Measurements from ENCODE around the gene ATP12A. TPM values are rescaled to one million over a fixed set of nuclear protein-coding genes. Genes with fewer than 3 reads are reported as not detected.

ATP12A gene
- total RNA-seq, 4 donors from 2014 or later: 0.27 to 40.0 (median 5.3) TPM

DNA sequence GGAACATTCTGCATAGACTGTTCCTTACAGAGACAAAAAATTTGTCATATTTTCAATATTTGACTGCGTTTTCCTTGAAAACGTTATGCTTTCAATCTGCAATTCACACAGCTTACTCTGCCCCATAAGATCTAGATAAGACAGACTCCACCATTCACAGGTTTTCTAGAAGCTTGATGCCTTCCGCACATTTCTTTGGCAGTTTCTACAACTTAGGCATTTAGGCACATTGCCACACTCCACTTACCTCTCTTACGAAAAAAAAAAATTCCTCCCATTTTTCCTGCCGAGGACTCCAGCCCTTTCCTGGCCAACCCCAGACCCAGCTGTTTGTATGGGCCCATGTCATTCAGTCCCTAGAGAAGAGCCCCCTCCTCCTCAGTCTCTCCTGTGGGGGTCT lies 11.2 kb downstream of the ATP12A start:
- H3K4me3 ChIP-seq (ENCODE audit: low read depth, poor library complexity, severe bottlenecking): no peak overlapping the region
- DNase-seq (ENCODE audit: low spot score in 2 of 2): no peak
- TF ChIP-seq, protein P1, sequence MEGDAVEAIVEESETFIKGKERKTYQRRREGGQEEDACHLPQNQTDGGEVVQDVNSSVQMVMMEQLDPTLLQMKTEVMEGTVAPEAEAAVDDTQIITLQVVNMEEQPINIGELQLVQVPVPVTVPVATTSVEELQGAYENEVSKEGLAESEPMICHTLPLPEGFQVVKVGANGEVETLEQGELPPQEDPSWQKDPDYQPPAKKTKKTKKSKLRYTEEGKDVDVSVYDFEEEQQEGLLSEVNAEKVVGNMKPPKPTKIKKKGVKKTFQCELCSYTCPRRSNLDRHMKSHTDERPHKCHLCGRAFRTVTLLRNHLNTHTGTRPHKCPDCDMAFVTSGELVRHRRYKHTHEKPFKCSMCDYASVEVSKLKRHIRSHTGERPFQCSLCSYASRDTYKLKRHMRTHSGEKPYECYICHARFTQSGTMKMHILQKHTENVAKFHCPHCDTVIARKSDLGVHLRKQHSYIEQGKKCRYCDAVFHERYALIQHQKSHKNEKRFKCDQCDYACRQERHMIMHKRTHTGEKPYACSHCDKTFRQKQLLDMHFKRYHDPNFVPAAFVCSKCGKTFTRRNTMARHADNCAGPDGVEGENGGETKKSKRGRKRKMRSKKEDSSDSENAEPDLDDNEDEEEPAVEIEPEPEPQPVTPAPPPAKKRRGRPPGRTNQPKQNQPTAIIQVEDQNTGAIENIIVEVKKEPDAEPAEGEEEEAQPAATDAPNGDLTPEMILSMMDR (IDR thresholded peaks at IDR 0.05): no peak
- no peak for TF ChIP-seq POLR2A (IDR thresholded peaks at IDR 0.05)
- intact Hi-C loops (cut with DNase I; ENCODE audit: low total_unique reads): no loop called here
- WGBS, 2 donors: 66 to 72% methylated on average over 5 of the region's 5 CpGs

- 61 to 63% methylated on average over 3 to 4 of the region's 4 CpGs for WGBS, 2 donors
- intact Hi-C loops (cut with DNase I; ENCODE audit: low total_unique reads): no loop called here
These were observed 12.4 kb downstream of the ATP12A start for GRCh38 chr13:24692561-24692960.

GRCh38 chr13:24693862-24694471 lies 13.8 kb downstream of the ATP12A start:
- 31 to 32% methylated on average over 17 of the region's 17 CpGs for WGBS, 2 donors
- no peak for DNase-seq (ENCODE audit: low spot score in 2 of 2)
- TF ChIP-seq POLR2A (IDR thresholded peaks at IDR 0.05): no peak
- TF ChIP-seq, protein P1 (IDR thresholded peaks at IDR 0.05): no peak
- H3K4me3 ChIP-seq (ENCODE audit: low read depth, poor library complexity, severe bottlenecking): no peak overlapping the region
- intact Hi-C loops (cut with DNase I; ENCODE audit: low total_unique reads): no loop called here

More at GRCh38 chr13:24692561-24692960, 12.4 kb downstream of the ATP12A start:
- DNase-seq (ENCODE audit: low spot score in 2 of 2): no peak
- no peak overlapping the region for H3K4me3 ChIP-seq (ENCODE audit: low read depth, poor library complexity, severe bottlenecking)
- no peak for TF ChIP-seq POLR2A (IDR thresholded peaks at IDR 0.05)
- TF ChIP-seq, protein P1 (IDR thresholded peaks at IDR 0.05): no peak

DNA sequence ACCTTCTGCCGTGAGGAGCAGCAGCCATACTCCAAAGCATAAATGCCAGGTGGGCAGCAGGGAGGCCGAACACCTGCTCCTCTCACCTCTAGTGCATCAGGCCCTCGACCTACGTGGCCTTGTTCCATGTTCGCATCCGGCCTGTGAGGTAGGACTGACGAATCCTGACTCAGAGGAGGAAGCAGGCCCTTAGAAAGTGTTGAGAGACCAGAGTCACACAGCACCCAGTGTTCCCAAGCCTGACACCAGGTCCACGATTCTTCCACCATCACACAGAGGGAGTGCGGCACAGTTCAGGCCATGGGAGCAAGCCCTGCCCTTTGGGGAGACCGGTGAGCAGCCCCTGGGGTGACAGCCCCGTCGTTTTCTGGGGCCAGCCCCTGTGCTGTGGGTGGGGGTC lies 14.7 kb downstream of the ATP12A start:
- no peak for DNase-seq (ENCODE audit: low spot score in 2 of 2)
- no peak overlapping the region for H3K4me3 ChIP-seq (ENCODE audit: low read depth, poor library complexity, severe bottlenecking)
- TF ChIP-seq, protein P1 (IDR thresholded peaks at IDR 0.05): no peak
- no peak for TF ChIP-seq POLR2A (IDR thresholded peaks at IDR 0.05)
- 83 to 87% methylated on average over 10 to 12 of the region's 12 CpGs for WGBS, 2 donors
- intact Hi-C loops (cut with DNase I; ENCODE audit: low total_unique reads): no loop called here

DNA sequence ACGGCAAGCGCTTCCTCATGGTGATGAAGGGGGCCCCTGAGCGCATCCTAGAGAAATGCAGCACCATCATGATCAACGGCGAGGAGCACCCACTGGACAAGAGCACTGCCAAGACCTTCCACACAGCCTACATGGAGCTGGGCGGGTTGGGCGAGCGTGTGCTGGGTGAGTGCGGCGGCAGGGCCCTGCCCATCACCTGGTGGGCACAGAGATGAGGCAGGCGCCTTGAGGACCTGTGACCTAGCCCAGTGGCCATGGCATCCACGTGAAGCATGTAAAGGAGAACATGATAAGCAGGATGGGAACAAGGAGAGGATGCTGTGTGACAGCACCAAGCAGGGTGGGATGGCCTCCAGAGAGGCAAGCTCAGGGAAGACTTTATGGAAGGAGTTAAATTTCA lies 18.5 kb downstream of the ATP12A start:
- intact Hi-C loops (cut with DNase I; ENCODE audit: low total_unique reads): no loop called here
- 87 to 94% methylated on average over 12 of the region's 12 CpGs for WGBS, 2 donors
- no peak for DNase-seq (ENCODE audit: low spot score in 2 of 2)
- H3K4me3 ChIP-seq (ENCODE audit: low read depth, poor library complexity, severe bottlenecking): no peak overlapping the region
- no peak for TF ChIP-seq POLR2A (IDR thresholded peaks at IDR 0.05)
- TF ChIP-seq, protein P1 (IDR thresholded peaks at IDR 0.05): no peak

GRCh38 chr13:24699541-24699940 lies 19.3 kb downstream of the ATP12A start:
- TF ChIP-seq, protein P1 (IDR thresholded peaks at IDR 0.05): no peak
- TF ChIP-seq POLR2A (IDR thresholded peaks at IDR 0.05): no peak
- intact Hi-C loops (cut with DNase I; ENCODE audit: low total_unique reads): no loop called here
- no peak for DNase-seq (ENCODE audit: low spot score in 2 of 2)
- 84 to 85% methylated on average over 5 of the region's 5 CpGs for WGBS, 2 donors
- no peak overlapping the region for H3K4me3 ChIP-seq (ENCODE audit: low read depth, poor library complexity, severe bottlenecking)

All from lower leg skin (tissue), 4 donors.